Right renal pelvis (tissue), 4 donors: ENCODE results near the gene BCL2L14. TPM values are rescaled to one million over a fixed set of nuclear protein-coding genes. Genes with fewer than 3 reads are reported as not detected.

ENCODE experiments used
- DNase-seq, 4 donors: peaks; one replicate each; pipeline ENCODE4 v3.0.0-alpha.2; 2013; ENCODE audit warnings: low read depth in 4 of 4, low spot score in 3 of 4, missing footprints in 1 of 4
- polyA plus RNA-seq, 4 donors: library from polyadenylated mRNA; unstranded; fragments of 120-200 nt; gene quantifications; one replicate each; pipeline ENCODE4 v1.2.1, GENCODE V29; 2013; ENCODE audit not compliant: insufficient read length in 4 of 4

The BCL2L14 gene
- polyA plus RNA-seq = under 1 TPM; 0.22 to 0.97 (median 0.36) TPM

GRCh38 chr12:12070674-12071656 is at the start of gene BCL2L14:
Gene BCL2L14, plus strand, starts transcription at chr12:12070939. Its CDS starts 8,367 bp downstream, at chr12:12079306.
- no peak for DNase-seq

- DNase-seq = no peak
These were observed 48.3 kb upstream of the BCL2L14 start for GRCh38 chr12:12022306-12022936.

GRCh38 chr12:12023456-12023855 is 47.3 kb upstream of the BCL2L14 start:
- no peak for DNase-seq

- no peak for DNase-seq
These were observed 45.6 kb upstream of the BCL2L14 start for GRCh38 chr12:12024911-12025682.

- no peak for DNase-seq
These were observed 44.8 kb upstream of the BCL2L14 start for GRCh38 chr12:12025799-12026386.

GRCh38 chr12:12028668-12029402 is 41.9 kb upstream of the BCL2L14 start:
- no peak for DNase-seq

GRCh38 chr12:12029653-12030052 is 41.1 kb upstream of the BCL2L14 start:
- no peak for DNase-seq

- no peak for DNase-seq
These were observed 38.4 kb upstream of the BCL2L14 start for GRCh38 chr12:12032260-12032791.

- peak; percentile 78 to 87 (median 83) for DNase-seq
These were observed 37.6 kb upstream of the BCL2L14 start for GRCh38 chr12:12032851-12033797.

GRCh38 chr12:12033824-12034223 is 36.9 kb upstream of the BCL2L14 start:
- DNase-seq = no peak

GRCh38 chr12:12034344-12034743 is 36.4 kb upstream of the BCL2L14 start:
- DNase-seq = no peak

- DNase-seq = no peak
These were observed 35.5 kb upstream of the BCL2L14 start for GRCh38 chr12:12035229-12035628.

- DNase-seq = no peak
These were observed 33.8 kb upstream of the BCL2L14 start for GRCh38 chr12:12036901-12037300.

- no peak for DNase-seq
These were observed 30.8 kb upstream of the BCL2L14 start for GRCh38 chr12:12039897-12040296.

GRCh38 chr12:12046401-12046800 is 24.3 kb upstream of the BCL2L14 start:
- no peak for DNase-seq

GRCh38 chr12:12047682-12048081 is 23.1 kb upstream of the BCL2L14 start:
- DNase-seq = no peak

- DNase-seq = no peak
These were observed 22.5 kb upstream of the BCL2L14 start for GRCh38 chr12:12048266-12048665.

- no peak for DNase-seq
These were observed 22.0 kb upstream of the BCL2L14 start for GRCh38 chr12:12048714-12049113.
